Dedifferentiated amniotic fluid mesenchymal stem cell (primary cell): Measurements from ENCODE around the gene FGF12.

Experiments
- DNase-seq: peaks from one replicate; pipeline ENCODE4 v3.0.0-alpha.2; 2016; ENCODE audit errors: extremely low spot score

The FGF12 gene

GRCh38 chr3:192108820-192109219 lies 618.5 kb downstream of the FGF12 start:
- DNase-seq: no peak

- DNase-seq: no peak
These were observed 620.8 kb downstream of the FGF12 start for GRCh38 chr3:192106543-192106942.

- DNase-seq: no peak
These were observed 634.8 kb downstream of the FGF12 start for GRCh38 chr3:192092388-192093005.

GRCh38 chr3:192091831-192092230 lies 635.5 kb downstream of the FGF12 start:
- DNase-seq: no peak

GRCh38 chr3:192090586-192090985 lies 636.8 kb downstream of the FGF12 start:
- DNase-seq: no peak
